ENCODE measurements around the gene G2E3.

The G2E3 gene

GRCh38 chr14:30527196-30527595 is 31.8 kb upstream of the G2E3 start:
- Histone ChIP-seq H3K4me3 (ENCODE audit: low read length) (no peak overlapping the region), H3K9ac (ENCODE audit: low read length) (no peak overlapping the region), H3K27me3 (ENCODE audit: low read depth, low read length) (no peaks in the 10 kb centered on the region), H4K20me1 (ENCODE audit: insufficient read depth, low read length) (no peaks in the 10 kb centered on the region), H3K4me1 (ENCODE audit: low read length) (peaks cover 3% of the 10 kb centered on the region), H3K4me2 (ENCODE audit: low read length) (no peak overlapping the region), H3K27ac (ENCODE audit: low read length) (no peak overlapping the region), H3K9me3 (ENCODE audit: insufficient read depth, low read length) (no peaks in the 10 kb centered on the region), H3K36me3 (replicated peaks; ENCODE audit: low read depth, low read length) (no peaks in the 10 kb centered on the region), H2AFZ (ENCODE audit: low read depth, low read length) (no peak overlapping the region), H3K79me2 (ENCODE audit: low read length) (no peaks in the 10 kb centered on the region)
- no peak for TF ChIP-seq CTCF (IDR thresholded peaks at IDR 0.05; ENCODE audit: low read depth, low read length)
- TF ChIP-seq EZH2phosphoT487 (IDR thresholded peaks at IDR 0.05; ENCODE audit: low read depth): no peak

GRCh38 chr14:30528119-30528518 is 30.8 kb upstream of the G2E3 start:
- Histone ChIP-seq H3K27me3 (ENCODE audit: low read depth, low read length) (no peaks in the 10 kb centered on the region), H3K9me3 (ENCODE audit: insufficient read depth, low read length) (no peaks in the 10 kb centered on the region)

DNA sequence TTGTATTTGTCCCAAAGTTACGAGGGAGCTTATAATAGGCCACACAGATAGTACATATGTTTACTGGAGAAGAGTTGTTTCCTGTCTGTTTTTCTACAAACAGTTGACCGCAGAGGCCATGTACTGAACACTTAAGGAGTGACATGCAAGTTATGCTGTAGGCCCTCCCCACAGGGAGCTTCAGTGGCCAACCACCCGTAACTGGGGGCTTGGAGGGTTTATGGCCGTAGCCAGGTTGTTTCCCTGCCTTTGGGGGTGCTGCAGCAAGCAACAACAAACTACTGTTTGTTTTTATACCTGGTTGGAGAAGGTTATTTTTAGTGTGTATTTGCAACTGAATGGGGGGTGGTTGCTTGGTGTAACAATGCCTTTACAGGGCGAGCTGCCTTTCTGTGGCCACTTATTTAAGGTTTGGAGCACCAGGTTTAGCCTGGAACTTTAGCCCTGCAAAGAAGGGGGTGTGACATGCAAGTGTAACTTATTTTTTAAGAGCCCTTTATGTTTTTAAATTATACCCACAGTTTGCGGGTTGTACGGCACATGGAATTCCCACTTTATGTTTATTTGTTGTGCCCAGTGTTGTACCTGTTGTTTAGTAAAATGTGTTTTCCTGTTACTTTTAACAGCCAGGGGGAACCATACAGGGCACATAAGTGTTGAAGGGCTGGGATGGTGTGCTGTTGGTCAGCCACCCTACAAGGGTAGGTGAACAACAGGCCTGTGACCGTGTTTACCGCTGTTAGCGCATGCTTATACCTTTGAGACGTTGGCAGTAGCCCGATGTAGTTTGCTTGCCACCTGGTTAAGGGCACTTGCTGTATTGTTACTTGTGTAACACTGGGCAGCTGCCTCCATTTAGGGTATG is 29.9 kb upstream of the G2E3 start:
- Histone ChIP-seq H4K20me1 (ENCODE audit: insufficient read depth, low read length) (no peaks in the 10 kb centered on the region), H3K4me3 (ENCODE audit: low read length) (no peak overlapping the region), H3K27ac (ENCODE audit: low read length) (no peak overlapping the region), H3K4me2 (ENCODE audit: low read length) (no peak overlapping the region), H3K4me1 (ENCODE audit: low read length) (no peaks in the 10 kb centered on the region), H3K9ac (ENCODE audit: low read length) (no peak overlapping the region), H3K79me2 (ENCODE audit: low read length) (no peaks in the 10 kb centered on the region), H3K36me3 (replicated peaks; ENCODE audit: low read depth, low read length) (no peaks in the 10 kb centered on the region), H3K9me3 (ENCODE audit: insufficient read depth, low read length) (no peaks in the 10 kb centered on the region), H2AFZ (ENCODE audit: low read depth, low read length) (no peak overlapping the region), H3K27me3 (ENCODE audit: low read depth, low read length) (no peaks in the 10 kb centered on the region)
- TF ChIP-seq EZH2phosphoT487 (IDR thresholded peaks at IDR 0.05; ENCODE audit: low read depth): no peak
- TF ChIP-seq CTCF (IDR thresholded peaks at IDR 0.05; ENCODE audit: low read depth, low read length): no peak

More at GRCh38 chr14:30528119-30528518, 30.8 kb upstream of the G2E3 start:
- TF ChIP-seq EZH2phosphoT487 (IDR thresholded peaks at IDR 0.05; ENCODE audit: low read depth): no peak
- no peak for TF ChIP-seq CTCF (IDR thresholded peaks at IDR 0.05; ENCODE audit: low read depth, low read length)
- Histone ChIP-seq H2AFZ (ENCODE audit: low read depth, low read length) (no peak overlapping the region), H3K4me2 (ENCODE audit: low read length) (no peak overlapping the region), H3K36me3 (replicated peaks; ENCODE audit: low read depth, low read length) (no peaks in the 10 kb centered on the region), H3K9ac (ENCODE audit: low read length) (no peak overlapping the region), H4K20me1 (ENCODE audit: insufficient read depth, low read length) (no peaks in the 10 kb centered on the region), H3K27ac (ENCODE audit: low read length) (no peak overlapping the region), H3K4me3 (ENCODE audit: low read length) (no peak overlapping the region), H3K79me2 (ENCODE audit: low read length) (no peaks in the 10 kb centered on the region), H3K4me1 (ENCODE audit: low read length) (no peaks in the 10 kb centered on the region)

- Histone ChIP-seq H4K20me1 (ENCODE audit: insufficient read depth, low read length) (no peaks in the 10 kb centered on the region), H3K4me2 (ENCODE audit: low read length) (no peak overlapping the region), H3K27ac (ENCODE audit: low read length) (no peak overlapping the region), H3K4me1 (ENCODE audit: low read length) (no peaks in the 10 kb centered on the region), H2AFZ (ENCODE audit: low read depth, low read length) (no peak overlapping the region), H3K79me2 (ENCODE audit: low read length) (no peaks in the 10 kb centered on the region), H3K4me3 (ENCODE audit: low read length) (no peak overlapping the region), H3K36me3 (replicated peaks; ENCODE audit: low read depth, low read length) (no peaks in the 10 kb centered on the region), H3K27me3 (ENCODE audit: low read depth, low read length) (no peaks in the 10 kb centered on the region), H3K9ac (ENCODE audit: low read length) (no peak overlapping the region), H3K9me3 (ENCODE audit: insufficient read depth, low read length) (no peaks in the 10 kb centered on the region)
- no peak for TF ChIP-seq CTCF (IDR thresholded peaks at IDR 0.05; ENCODE audit: low read depth, low read length)
- no peak for TF ChIP-seq EZH2phosphoT487 (IDR thresholded peaks at IDR 0.05; ENCODE audit: low read depth)
Measured at GRCh38 chr14:30532264-30532663, 26.7 kb upstream of the G2E3 start.
